ENCODE measurements around the gene NPFFR1.
"Not testable (repeated sequence)": the region's sequence is repeated elsewhere in the genome, so short reads cannot be mapped to it uniquely, and the experiment has no call there.

DNA sequence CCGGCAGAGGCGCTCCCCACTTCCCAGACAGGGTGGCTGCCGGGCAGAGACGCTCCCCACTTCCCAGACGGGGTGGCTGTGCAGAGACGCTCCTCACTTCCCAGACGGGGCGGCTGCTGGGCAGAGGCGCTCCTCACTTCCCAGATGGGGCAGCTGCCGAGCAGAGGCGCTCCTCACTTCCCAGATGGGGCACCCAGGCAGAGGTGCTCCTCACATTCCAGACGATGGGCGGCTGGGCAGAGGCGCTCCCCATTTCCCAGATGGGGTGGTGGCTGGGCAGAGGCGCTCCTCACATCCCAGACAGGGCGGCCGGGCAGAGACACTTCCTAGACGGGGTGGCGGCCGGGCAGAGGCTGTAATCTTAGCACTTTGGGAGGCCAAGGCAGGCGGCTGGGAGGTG, 43.8 kb downstream of the NPFFR1 start:
- not testable (repeated sequence) for TF ChIP-seq POLR2A (IDR thresholded peaks at IDR 0.05)
- TF ChIP-seq, protein P1, sequence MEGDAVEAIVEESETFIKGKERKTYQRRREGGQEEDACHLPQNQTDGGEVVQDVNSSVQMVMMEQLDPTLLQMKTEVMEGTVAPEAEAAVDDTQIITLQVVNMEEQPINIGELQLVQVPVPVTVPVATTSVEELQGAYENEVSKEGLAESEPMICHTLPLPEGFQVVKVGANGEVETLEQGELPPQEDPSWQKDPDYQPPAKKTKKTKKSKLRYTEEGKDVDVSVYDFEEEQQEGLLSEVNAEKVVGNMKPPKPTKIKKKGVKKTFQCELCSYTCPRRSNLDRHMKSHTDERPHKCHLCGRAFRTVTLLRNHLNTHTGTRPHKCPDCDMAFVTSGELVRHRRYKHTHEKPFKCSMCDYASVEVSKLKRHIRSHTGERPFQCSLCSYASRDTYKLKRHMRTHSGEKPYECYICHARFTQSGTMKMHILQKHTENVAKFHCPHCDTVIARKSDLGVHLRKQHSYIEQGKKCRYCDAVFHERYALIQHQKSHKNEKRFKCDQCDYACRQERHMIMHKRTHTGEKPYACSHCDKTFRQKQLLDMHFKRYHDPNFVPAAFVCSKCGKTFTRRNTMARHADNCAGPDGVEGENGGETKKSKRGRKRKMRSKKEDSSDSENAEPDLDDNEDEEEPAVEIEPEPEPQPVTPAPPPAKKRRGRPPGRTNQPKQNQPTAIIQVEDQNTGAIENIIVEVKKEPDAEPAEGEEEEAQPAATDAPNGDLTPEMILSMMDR (IDR thresholded peaks at IDR 0.05) = not testable (repeated sequence)
